Activated T-cell treated with anti-CD3 and anti-CD28 coated beads, Interleukin-2, amount 50 U/mL, for 1 hour (primary cell): ENCODE results near the gene FAM53A.
"Not testable (repeated sequence)": the region's sequence is repeated elsewhere in the genome, so short reads cannot be mapped to it uniquely, and the experiment has no call there.

Experiments used
- DNase-seq: peaks from one replicate; pipeline ENCODE4 v3.0.0-alpha.2; 2020

The FAM53A gene

GRCh38 chr4:1618438-1618837 lies 65.7 kb downstream of the FAM53A start:
- no peak for DNase-seq

DNA sequence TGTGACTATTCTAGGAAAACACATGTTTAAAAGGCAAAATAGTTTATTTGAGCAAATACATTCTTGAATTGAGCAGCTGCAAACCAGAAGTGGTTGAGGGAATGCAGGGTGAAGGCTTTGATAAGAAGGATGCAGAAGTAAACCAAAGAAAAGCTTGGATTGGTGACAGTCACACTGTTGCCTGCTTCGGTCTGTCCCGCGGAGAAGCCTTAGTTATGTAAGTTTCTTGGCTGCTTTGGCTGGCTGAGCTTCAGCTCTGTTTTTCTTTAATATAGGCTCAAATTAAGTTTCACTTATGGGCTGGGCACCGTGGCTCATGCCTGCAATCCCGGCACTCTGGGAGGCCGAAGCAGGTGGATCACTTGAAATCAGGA lies 67.6 kb downstream of the FAM53A start:
- no peak for DNase-seq

GRCh38 chr4:1615786-1616556 lies 68.1 kb downstream of the FAM53A start:
- no peak for DNase-seq

GRCh38 chr4:1614854-1615595 lies 69.1 kb downstream of the FAM53A start:
- DNase-seq: no peak

GRCh38 chr4:1614502-1614853 lies 69.6 kb downstream of the FAM53A start:
- DNase-seq: no peak

GRCh38 chr4:1614049-1614448 lies 70.1 kb downstream of the FAM53A start:
- no peak for DNase-seq

DNA sequence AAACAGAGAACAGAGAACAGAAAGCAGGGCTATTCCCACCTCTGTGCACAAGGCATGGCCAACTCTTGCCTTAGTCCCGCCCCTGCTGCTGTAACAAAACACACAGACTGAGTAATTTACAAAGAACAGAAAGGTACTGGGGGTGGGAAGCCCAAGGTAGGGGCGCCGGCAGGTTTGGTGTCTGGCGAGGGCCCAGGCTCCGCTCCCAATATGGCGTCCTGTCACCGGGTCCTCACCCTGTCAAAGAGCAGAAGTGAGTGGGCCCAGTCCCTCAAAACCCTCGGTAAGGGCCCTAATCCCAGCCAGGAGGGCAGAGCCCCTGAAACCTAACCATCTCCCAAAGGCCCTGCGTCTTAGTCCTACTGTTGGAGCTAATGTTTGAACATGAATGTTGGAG lies 71.0 kb downstream of the FAM53A start:
- no peak for DNase-seq

GRCh38 chr4:1612278-1613098 lies 71.6 kb downstream of the FAM53A start:
- no peak for DNase-seq

GRCh38 chr4:1611501-1611870 lies 72.6 kb downstream of the FAM53A start:
- DNase-seq: no peak

GRCh38 chr4:1610791-1611500 lies 73.2 kb downstream of the FAM53A start:
- DNase-seq: no peak

DNA sequence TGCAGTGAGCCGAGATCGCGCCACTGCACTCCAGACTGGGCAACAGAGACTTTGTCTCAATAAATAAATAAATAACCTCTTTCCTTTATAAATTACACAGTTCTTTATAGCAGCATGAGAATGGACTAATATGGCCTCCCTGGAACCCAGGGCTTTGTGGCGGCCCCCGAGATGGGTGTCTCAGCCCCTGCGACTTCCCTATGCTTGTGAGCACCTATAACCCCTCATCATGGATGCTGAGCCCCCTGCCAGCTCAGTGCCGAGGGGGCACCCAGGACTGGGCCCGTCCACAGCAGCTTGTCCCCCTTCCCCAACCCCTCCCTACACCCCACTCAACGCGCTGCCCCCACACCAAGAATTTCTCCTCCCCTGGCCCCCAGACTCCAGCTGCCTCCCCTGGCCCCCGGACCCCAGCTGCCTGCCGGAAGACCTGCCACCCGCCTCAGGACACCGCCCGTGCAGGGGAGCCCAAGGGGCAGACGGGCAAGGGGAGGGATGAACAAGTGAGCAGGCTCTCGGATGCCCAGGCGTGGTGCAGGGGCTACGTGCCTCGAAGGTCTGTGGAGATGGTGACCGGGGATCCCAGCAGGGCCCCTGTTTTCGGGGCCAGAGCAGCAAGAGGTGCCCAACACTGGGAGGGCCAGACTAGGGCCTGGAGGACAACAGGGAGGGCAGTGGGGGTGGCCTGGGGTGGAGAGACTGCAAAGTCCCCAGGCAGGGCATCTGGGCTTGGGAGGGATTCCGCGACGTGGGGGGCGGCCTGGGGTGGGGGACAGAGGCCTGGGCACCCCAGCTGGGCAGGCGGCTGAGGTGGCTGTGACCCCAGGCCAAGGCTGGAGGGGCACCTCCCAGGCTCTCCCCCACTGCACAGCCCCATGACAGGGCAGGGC lies 74.0 kb downstream of the FAM53A start:
- DNase-seq: no peak

DNA sequence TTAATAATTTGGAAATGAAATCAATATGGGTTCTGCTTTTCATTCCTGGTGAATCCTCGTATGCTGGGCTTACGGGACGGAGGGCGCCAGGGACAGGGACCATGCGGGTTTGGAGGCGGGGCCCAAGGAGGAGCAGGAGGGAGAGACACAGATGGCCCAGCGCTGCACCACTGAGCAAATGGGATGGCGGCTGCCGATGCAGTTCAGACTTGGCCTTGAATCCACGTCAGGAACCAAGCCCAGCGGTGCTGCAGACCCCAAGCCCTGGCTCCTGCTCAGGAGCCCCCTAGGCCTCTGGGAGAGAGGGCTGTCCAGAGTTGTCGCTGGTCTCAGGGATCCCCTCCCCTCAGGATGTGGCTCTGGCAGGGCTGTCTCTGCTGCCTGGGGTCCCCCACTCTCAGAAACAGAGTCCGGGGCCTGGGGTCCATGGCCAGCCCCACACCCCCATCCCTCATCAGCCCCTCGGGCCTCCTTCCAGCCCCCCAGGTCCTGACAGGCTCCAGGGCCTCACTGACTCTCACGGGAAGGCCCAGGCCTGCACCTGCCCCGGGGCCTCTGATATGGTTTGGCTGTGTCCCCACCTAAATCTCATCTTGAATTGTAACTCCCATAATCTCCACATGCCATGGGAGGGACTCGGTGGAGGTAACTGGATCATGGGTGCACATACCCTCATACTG lies 75.2 kb downstream of the FAM53A start:
- no peak for DNase-seq

DNA sequence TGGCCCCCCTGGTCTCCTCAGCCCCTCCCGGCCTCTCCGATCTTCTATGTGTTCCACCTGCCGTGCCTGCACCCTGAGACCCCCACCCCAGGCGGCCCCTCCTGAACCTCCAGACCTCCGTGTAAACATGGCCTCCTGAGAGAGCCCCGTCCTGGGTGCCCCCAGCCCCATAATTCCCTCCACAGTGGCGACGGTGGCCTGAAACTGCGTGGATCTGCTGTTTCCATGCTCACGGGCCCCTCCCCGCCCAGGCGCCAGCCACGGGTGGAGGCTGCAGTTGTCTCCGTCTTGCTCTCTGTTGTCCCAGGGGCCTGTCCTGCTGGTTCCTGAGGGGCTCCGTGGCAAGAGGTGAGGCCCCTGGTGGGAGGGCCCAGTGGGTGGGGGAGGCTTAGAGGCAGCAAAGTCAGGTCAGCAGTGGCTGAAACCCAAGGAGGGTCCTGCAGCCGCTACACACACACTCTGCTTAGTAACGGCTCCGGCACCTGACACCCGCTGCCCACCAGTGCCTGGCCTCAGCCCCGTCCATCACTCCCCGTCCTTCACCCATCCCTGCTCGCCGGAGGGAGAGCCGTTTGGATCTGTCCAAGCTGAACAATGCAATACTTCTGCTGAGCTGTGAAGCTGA lies 75.8 kb downstream of the FAM53A start:
- no peak for DNase-seq

- DNase-seq: not testable (repeated sequence)
Observed at GRCh38 chr4:1607436-1608195, 76.5 kb downstream of the FAM53A start.

DNA sequence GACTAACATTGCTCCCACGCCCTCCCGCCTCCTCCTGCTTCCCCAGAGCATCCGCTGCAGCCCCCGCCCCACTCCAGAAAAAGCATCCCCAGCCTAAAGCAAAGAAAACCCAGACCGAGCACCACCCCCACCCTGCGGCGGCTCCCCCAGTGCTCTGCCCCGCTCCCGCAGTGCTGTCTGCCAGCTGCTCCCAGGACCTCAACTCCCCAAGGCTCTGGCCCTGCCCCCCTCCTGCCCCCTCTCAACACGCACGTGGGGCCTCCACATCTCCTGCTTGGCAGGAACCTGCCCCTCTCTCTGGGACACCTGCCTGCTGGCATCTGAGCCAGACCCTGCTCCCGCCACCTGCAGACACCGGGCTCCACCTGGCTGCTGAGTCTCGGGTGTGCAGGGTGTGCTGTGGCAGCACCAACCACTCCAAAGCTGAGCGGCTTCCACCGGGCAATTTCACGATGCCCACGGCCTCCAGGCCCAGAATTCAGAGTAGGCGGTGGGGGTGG lies 79.4 kb downstream of the FAM53A start:
- no peak for DNase-seq

DNA sequence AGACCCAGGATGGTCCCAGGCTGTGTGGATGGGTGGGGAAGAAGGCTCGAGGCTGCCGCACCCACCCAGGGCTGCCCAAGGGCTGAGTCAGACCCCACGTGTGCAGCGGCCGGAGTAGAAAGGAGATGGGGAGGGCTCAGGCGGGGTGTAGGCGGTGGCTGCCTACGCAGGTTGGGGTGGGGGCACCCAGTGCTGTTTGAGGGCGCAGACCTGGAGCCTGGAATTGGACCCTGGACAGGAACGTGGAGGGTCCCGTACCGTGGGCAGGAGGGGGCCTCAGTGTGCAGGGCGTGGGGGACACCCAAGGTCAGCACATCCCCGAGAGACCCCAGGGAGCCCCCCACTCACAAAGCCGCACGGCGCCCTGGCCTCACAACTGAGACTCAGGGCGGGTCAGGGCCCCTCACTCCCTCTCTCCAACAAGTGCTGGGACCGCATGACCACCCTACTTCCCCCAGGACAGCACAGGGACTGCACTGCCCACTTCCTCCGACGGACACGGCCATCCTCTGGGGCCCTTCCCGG lies 79.9 kb downstream of the FAM53A start:
- no peak for DNase-seq

DNA sequence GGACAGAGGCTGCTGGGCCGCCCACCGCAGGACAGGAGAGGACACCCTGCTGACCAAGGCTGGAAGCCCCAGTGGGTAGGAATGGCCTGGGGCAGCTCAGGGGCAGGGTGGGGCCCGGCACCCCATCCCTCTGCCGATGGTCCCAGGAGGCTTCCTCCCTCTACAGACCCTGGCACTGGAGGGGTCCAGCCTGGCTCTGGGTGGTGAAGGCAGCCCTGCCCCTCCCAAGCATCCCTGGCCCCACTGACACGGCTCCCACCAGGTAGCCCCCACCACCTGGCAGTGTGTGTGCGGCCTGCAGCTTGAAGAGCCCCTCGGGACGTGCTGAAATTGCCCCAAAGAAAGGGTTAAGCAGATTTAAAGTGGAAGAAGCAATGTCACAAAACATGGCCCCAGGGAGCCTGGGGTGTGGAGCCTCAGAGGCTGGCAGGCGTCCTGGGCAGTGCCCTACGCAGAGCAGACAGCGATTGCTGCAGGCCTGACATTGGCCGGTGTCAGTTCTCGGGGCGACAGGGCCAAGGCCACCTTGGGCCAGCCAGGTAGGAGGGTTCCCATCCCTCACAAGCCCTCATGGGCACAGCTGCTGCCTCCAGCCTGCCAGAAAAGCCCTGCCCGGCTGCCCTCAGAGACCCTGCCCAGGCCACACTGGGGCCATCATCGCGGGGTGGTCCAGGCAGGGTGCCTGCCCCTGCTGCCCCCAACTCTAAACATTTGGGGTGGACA lies 80.5 kb downstream of the FAM53A start:
- no peak for DNase-seq

DNA sequence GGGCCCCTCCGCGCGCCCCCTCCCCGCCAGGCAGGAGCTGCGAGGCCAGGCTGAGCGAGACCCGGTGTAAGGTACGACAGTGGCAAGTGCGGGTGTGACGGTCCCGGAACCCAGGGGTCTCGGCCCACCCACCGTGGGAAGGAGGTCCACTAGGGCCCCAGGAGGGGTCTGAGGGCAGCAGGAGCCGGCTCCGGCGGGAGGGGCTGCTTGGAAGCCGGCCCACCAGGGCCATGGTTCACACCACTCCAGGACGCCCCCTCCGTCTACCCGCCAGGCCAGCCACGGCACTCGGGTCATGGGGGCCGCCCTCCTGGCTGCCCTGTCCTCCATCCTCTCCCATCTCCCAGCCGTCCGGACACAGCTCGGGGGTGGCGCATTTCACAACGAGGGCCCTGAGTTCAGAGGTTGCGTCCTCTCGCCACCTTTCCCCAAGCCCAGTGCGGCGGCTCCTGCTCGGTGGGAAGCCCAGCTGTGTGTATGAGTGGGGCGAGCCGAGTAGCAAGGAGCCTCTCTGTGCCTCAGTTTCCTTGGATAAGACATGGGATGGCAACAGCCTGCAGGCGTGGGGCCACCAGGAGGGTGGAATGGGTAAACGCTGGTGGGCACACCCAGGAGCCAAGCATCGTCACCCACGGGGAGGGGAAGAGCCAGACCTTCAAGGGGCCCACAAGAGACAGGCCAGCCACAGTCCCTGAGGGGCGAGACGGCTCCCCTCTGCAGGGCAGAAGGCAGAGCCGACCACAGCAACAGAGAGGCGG lies 81.3 kb downstream of the FAM53A start:
- DNase-seq: no peak
